Measurements from ENCODE around the gene MPHOSPH8.

DNA sequence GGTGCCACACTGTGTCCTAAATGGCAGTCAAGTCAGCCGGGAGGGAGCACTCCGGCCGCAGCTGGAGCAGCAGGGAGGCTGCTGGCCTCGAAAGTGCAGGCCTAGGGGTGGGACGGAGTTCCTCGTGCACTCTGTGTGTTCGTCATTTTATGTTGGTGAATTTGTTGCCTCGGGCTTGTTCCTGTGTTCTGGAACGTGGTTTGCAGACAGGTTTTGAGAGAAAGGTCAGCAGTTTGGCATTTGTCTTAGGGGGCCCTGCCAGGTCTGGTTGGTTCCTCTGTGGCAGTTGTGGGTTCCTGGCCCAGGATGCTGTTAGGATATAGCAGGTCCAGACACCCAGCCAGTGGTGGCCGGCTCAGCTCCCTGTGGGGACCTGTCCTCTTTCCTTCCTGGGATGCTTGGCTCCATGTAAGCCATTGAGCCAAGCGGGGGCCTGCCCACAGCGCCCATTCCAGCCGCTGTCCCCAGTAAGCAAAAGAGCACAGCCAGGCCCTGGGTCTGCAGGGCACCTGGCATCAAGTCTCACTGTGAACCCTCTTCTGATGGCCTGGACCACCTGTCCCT is 30.0 kb downstream of the MPHOSPH8 start:
- TF ChIP-seq POLR2AphosphoS5 (IDR thresholded peaks at IDR 0.05; ENCODE audit: low read depth, low read length) (no peak), POLR2A (IDR thresholded peaks at IDR 0.05; ENCODE audit: low read depth, low read length) (no peak), TAF1 (IDR thresholded peaks at IDR 0.05; ENCODE audit: borderline replicate concordance, low read depth, low read length) (no peak)

All from GM12892 (cell line).